GM19468 (cell line): ENCODE data around the gene CIAO3.

Experiments
- ATAC-seq: cut with Tn5 transposase; IDR thresholded peaks from one replicate; pipeline ENCODE4 v1.9.1; 2021; ENCODE audit warnings: mild to moderate bottlenecking, moderate library complexity, moderate number of reproducible peaks; ENCODE audit not compliant: unreplicated experiment; ENCODE audit errors: extremely low read depth

The CIAO3 gene

DNA sequence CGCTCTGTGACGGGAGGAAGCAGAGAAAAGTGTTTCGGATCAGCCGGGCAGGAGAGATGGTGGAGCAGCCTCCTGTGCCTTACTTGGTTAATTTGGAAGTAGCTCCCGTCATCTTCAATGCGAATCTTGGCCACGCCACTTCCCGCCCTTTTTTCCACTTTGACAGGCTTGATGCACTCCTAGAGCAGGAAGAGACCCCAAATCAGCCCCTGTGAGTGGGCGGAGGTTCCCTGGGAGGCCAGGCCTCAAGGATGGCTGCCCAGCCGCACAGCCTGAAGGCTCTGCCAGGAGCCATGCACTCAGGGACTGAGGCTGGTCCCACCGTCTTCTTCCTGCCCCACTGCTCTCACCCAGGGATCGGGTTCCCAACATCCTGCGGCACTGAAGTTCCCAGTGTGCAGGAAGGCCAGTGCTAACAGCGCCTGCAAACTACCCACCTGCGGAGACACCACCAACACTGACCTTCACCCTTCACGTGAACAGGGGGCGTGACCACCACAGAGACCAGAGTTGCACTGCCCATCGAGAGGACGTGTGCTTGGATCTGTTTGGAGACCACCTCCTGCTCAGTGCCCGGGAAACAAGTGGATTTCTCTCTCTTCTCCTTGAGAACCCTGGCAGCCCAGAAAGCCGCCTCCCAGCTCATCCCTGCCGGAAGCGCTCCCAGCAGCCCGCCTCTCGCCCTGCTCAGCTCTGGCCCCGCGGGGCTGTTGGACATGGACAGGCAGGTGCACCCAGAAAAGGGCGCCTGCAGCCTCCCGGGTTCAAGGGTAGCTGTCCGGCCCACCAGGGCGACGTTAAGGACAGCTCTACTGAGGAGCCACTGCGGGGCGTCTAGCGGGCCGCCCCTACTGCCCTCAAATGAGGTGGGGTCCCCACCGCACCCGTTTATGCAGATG, 988 bp downstream of the CIAO3 start:
- no peak for ATAC-seq

DNA sequence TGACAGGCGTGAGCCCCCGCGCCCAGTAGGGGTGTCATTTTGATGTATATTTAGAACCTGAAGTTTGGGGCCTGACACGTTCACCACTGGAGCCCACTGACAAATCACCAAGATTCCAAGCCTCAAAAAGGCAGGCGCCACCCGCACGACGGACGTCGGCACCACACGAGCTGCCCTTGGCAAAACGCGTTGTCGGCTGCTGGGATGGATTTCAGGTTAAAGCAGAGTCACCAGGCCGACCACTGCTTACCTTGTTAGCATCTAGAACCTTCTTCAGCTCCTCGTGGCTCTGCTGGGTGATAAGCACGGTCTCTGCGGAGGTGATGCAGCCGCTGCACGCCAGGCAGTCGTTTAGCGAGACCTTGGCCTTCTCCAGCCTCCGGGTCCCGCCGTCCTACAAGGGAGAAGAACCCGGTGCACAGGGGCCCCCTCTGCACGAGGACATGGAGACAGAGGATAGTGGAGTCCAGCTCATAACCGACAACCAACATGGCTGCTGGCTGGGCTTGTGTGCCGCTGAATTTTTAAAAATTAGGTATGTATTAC, 3.8 kb downstream of the CIAO3 start:
- ATAC-seq: no peak

DNA sequence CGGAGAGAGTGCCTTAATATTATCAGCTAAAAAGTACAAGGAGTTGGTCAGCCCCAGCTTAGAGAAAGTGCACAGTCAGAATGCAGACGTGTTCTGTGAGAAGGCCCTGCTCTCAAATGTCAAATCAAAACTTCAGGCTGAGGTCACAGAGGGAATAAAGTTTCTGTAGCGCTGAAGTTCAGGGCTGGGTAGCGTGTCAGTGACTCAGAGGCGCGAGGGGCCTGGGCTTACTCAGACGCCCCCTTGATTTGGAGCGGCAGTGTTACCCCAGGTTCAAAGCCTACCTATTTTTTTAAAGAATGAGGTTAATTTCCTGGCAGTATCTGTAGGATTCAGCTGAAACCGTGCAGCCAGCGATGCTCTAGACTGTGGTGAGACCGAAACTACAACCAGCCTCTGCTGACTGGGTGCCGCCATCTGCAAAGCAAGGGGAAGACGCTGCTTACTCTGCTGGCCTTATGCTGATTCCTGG, 4.8 kb downstream of the CIAO3 start:
- ATAC-seq: no peak

DNA sequence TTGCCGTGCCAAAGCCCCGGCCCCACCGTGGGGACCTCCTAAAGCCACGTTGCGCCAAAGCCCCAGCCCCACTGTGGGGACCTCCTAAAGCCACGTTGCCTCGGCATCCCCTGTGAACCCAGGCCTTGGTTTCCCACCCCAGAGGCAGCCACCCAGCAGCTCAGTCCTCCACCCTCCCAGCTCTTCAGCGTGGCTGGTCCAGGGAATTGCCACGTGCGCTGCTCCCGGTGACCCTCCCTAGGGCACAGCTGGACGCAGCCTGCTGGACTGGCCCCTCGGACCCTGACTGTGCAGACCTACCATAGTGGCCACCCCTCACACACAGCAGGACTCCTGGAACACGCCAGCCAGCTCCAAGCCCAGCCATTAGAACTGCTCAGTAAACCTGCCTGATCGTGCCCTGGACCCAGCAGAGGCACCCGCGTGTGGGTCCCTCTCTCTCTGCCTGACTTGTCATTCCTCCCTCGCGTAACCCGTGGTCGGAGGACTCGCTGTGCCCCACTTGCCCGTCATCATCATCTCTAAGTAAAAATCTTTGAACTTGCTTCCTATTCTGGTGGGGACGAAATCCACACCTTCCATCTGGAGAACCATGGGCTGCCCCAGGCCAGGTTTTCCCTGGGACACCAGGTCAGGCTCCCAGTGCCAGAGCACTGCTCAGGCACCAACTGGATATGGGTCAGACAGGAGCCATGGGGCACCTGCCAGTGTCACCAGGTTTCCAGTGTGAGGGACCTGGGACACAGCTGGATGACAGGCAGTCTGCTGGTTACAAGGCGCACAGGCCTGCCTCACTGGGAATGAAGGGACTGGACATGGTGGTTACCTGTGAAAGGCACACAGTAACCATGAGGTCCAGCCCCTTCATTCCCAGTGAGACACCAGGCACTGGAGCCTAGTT, 5.6 kb downstream of the CIAO3 start:
- ATAC-seq: no peak

DNA sequence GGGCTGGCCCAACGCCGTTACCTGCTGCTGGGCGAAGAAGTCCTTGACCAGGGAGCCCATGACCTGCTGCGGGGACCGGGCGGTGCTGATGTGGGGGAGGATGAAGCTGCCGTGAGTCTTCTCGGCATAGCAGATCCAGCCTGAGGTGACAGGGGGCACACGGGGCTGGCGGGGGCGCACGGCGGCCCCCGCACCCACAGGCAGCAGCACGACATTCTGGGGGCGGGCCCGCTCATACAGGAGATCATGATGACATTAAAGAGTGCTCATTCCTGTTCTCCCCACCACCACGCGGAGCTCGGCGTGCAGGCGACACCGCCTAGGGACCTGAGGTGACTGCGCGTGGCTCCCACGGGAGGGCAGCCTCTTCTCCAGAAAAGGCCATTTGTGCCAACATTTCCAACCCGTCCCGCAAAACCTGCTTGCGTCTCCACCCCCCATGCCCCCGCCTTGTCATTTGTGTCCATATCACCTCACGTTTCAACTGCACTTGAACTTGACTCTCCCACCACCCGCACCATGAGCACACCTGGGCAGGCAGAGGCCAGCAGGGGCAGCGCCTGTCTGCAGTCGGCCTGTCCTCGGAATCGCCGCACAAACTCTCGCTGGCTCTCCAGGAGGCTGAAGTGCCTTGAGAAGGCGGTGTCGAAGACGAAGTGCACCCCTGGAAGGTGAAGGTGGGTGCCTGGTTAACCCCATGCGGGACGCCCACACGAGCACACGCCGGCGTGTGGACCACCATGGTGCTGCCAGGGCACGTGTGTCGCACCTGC, 6.4 kb downstream of the CIAO3 start:
- no peak for ATAC-seq

DNA sequence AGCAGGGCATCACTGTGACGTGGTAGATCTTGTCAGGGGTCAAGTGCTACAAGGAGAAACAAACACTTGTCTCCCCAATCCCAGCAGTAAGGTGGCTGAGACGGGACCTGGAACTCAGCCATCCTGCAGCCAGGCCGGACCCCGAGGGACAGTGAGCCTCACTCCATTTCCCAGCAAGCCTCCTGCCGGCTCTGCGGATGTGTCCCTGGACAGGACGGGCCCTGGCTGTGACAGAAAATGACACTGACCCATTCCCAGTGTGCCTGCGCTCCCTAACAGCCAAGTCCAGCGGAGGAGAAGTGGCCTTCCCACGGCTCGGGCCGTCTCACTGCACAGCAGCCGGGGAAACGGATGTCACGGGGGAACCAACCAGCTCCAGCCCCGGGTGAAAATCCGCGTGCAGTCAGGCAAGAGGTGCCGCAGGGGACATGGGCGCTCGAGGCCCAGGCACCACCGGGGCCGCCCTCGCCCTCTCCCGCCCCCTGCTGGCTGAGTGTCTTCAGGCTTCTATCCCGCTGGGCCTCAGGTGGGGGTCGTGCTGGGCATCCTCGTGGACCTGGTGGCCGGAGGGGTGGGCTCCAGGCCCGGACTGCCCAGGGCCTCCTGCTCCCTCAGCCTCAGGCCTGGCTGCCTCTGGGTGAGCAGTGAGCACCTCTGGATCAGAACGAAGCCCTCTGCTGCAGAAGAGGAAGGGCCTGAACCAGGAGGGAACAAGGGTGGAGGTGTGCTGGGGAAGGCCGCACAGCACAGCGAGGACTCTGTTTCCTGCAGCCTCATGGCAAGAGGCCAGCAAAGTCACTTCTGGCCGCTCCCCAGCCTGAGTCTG, 7.2 kb downstream of the CIAO3 start:
- no peak for ATAC-seq

DNA sequence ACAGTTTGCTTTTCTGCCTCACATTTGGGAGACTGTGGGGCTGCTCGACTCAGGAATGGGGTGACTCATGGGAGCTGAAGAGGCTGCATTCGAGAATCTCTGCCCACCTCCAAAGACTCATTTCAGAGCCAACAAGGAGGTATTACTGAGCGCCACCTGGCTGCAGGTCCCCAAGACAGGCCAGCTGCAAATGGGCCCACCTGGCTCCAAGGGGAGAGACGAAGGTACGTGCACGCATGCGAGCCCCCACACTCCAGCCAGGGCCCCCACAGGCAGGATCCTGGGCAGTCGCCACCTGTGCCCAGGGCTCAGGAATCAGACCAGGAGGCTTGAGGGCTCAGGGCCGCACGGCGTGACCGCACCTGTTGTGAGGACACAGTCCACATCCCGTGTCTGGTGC, 7.9 kb downstream of the CIAO3 start:
- no peak for ATAC-seq

DNA sequence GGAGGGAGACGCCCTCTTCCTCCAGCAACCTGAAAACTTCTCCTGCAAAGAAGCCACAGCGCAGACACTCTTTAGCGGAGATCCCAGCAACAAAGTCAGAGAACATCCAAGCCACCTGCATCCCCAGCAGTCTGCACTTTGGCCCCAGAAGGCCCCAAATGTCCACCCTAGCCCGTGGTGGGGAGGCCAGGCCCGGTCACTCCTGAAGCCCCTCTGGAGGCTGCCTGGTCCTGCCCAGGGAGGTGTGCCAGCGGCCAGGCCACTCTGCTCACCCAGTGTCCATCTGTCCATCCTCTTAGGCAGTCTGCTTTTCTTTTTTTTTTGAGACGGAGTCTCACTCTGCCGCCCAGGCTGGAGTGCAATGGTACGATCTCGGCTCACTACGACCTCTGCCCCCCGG, 8.5 kb downstream of the CIAO3 start:
- no peak for ATAC-seq

DNA sequence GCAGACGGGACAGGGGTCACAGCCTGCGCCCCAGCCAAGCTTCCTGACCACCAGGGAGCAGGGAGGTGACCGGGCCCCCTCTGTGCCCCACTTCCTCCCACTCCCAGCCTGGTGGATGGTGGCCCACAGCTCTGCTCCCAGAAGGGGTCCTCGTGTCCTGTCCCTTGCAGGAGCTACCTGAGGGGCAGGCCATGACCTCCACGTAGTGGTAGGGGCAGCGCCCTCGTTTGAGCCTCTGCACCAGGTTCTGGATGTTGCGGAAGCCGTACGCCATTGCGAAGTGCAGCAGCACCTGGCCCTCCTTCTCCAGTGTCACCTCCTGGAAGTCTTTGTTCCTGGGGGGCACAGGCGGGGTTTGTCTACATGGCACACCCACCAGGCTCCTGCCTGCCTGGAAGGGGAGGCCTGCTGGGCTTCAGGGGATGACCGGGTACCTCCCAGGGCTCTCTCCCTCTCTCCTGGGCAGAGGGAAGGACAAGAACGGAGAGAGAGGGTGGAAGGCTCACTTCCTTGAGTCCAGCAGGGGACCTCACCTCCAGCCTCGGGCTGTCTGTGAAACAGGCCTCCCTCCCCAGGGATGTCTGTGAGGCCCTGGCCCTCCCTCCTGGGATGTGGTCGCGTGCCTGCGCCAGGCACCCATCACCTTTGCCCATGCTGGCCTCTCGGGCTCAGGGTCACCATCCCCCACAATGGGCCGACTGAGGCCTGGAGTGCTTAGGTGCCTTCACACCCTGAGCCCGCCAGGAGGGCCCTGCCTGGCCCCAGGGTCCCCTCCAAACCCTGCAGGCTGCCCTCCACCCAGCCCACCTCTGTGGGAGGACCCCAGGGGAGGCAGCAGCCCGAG, 9.9 kb downstream of the CIAO3 start:
- no peak for ATAC-seq

DNA sequence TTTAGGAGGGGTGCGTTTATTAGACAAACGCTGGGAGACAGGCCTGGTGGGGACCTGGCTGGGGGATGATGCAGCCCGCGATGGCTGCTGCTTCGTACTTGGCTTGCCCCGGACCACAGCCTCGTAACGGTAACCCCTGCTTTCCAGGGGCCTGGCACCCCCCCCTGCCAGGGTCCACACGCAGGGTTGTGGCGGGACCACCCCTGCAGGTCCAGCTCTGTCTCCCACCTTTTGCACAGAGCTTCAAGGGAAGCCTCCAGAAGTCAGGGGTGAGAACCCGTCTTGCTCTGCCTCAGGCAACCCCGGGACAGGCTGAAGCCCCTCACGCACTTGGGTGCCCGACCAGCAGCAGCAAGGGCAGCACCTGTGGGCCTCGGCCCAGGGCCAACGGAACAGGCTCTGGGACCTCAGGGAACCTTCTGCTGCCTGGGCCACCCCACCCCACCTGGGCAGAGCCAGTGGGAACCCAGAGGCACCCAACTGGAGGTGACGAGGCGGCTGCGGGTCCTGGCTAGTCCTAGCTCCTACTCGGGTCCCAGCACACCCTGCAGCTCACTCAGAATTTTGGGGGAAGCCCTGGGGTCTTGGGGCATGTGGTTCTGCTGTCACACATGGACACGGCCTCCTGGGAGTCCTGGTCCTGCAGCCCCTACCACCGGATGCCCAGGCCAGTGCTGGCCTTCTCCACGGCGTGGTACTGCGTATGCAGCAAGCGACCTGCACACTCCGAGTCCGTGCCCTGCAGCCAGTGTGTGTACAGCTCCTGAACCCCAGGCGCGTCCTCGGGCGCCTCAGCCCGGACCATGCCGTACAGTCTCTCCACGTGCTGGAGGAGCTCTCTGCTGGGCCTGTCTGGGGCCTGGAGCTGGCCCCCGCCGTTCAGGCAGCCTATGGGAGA, 10.8 kb downstream of the CIAO3 start:
- ATAC-seq: no peak

DNA sequence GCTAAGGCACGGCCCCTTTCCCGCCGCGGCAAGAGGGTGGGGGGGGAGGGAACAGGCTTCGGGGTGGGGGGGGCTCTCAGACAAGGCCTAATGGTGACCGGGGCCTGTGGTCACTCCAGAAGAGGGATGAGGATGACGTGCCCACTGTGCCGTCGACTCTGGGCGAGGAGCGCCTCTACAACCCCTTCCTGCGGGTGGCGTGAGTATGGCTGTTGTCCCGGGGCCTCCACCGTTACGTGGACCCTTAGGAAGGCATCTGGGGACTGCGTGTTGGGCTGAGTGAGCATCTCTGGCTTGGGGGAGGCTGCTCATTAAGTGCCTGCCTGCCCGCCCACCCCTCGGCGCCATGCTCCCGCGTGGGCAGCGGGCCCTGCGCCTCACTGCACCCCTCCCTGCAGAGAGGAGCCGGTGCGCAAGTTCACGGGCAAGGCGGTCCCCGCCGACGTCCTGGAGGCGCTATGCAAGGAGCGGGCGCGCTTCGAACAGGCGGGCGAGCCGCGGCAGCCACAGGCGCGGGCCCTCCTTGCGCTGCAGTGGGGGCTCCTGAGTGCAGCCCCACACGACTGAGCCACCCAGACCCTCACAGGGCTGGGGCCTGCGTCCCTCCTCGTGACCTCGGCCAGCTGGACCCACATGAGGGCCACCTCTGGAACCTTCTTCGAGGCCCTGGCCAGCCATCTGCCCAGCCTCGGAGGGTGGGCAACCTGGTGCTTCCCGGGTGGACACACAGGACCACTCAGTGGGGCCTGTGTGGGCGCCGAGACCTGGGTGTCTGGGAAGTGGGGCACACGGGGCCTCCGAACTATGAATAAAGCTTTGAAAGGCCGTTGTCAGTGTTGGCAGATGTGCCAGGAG, 11.7 kb downstream of the CIAO3 start:
- ATAC-seq: no peak

DNA sequence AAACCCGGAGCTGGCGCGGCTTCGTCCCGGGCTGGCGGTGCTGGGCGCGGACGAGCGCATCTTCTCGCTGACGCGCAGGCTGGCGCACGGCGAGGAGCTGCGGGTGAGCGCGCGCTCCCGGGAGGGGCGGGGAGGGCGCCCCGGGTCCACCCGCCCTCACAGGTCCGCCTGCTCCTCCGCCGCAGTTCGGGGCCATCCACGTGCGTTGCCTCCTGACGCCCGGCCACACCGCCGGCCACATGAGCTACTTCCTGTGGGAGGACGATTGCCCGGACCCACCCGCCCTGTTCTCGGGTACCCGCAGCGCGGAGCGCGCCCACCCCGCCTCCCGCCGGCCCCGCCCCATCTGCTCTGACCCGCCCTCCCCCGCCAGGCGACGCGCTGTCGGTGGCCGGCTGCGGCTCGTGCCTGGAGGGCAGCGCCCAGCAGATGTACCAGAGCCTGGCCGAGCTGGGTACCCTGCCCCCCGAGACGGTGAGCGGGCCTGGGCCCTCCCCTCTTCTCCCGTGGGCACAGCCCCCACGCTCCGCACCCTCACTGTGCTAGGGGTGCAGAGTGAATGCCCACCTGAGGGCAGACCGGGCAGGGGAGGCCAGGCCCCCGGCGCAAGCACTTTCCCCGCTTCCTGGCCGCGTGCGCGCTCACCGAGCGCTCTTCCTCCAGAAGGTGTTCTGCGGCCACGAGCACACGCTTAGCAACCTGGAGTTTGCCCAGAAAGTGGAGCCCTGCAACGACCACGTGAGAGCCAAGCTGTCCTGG, 12.5 kb downstream of the CIAO3 start:
- no peak for ATAC-seq

DNA sequence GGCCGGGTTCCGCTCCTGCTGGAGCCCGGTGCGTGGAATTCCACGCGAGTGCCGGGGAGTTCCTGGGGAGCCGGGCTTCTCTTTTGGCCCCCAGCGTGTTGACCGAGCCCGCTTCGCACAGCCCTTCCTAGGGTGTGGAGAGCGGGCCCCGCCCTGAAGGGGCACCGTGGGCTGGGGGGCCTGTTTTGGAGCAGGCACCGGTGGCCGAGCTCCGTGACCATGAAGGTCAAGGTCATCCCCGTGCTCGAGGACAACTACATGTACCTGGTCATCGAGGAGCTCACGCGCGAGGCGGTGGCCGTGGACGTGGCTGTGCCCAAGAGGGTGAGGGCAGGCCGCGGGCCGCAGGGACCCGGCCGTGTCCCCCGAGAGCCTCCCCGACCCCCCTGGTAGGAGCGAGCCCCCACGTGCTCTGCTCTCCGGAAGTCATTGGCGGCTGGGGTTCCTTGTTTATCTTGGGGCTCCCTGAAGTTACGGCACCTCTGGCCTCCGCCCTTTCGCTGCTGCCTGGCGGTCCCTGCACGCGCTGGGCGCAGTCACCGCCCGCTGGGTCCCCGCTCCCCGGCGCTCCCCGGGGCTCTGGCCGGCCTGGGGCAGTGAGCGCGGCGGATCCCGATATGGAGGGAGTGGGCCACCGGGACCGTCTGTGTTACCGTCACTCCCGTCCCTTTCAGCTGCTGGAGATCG, 13.4 kb downstream of the CIAO3 start:
- ATAC-seq: no peak

DNA sequence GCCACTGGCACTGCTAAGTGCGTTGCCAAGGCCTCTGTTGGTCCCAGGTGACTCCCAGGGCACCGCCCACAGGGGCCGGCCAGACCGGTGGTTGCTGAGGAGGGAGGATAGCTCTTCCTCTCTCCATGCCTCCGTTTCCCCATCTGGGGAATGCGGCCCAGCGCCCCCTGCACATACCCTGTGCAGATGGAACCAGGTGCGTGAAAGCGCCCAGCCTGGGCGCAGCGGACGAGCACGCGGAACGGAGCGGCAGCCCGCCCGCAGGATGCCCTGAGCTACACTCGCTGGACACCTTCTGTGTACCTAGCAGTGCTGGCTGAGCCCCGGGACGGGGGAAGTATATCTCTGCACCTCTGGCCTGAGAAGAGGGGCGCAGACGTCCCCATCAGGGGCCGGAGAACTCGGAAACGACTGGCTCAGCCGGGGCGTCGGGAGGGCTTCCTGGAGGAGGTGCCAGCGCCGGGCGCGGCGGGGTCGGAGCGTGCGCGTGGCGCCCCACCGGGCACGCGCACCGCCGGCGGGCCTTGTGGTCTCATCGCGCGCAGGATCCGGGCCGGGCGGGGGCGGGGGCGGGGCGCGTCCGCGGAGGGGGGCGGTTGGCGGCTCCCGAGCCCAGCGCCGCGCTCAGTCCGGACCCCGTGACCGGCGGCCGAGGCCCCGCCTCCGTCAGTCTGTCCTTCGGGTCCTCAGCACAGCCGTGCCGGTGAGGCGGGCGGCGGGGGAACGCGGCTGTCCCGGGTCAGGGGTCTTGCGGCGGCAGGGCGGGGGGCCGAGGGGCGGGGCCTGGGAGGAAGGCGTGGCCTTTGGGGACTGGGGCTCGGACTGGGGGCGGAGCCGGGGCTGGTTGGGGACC, 14.1 kb downstream of the CIAO3 start, which contains the start of the genes CCDC78 and HAGHL:
Gene CCDC78 (minus strand): TSS at position 6 of the 853 bp plus-strand sequence. CDS start 76 bp downstream, outside the sequence.
Gene HAGHL (plus strand): TSS at position 669 of the 853 bp plus-strand sequence. CDS start 404 bp downstream, outside the sequence.
- ATAC-seq: no peak
